Activated CD4-positive, alpha-beta T cell treated with anti-CD3 and anti-CD28 coated beads, Interleukin-2, amount 50 U/mL, for 48 hours (primary cell): Measurements from ENCODE around the gene THSD7B.
"Not testable (repeated sequence)": the region's sequence is repeated elsewhere in the genome, so short reads cannot be mapped to it uniquely, and the experiment has no call there.

Experiments used
- DNase-seq, 2 experiments: peaks; one replicate each; pipeline ENCODE4 v3.0.0-alpha.2; 2020

The THSD7B gene

GRCh38 chr2:137607722-137608318, 842.5 kb downstream of the THSD7B start:
- DNase-seq = no peak

GRCh38 chr2:137638932-137639331, 873.6 kb downstream of the THSD7B start:
- DNase-seq = no peak

DNA sequence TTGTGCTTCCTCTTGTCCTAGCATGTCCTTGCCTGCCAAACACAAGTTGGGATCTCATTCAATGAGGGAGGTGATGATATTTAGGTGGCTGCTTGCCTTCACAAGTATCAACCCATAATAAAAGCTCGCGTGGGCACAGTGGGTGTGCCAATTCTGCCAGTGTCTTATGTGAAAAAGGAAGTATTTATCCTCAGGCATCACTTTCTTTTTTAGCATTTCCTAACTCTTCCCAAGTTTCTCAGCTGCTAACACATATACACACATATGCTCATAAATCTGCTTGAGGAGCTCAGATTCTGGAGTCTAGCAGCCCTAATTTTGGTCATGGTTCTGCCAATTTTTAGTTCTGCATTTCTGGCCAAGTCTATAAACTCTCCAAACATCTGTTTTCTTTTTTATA, 879.4 kb downstream of the THSD7B start:
- DNase-seq = no peak

DNA sequence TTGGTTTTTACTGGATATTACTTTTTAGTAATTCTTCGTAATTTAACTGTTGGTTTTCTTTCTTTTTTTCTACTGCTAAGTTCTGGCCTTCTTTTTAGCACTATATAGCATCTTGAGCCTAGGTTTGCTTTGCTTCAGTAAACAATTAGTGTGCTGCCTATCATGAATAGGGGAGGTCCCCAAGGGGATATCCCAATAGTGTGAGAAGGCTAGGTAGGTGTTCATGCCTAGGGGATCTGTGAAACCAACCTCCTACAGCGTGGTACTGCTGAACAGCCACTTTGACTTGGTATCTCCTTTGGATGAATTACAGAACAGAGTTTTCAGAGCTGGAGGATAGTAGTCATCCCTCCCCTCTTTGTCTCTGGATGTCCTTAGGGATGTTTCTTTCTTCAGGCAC, 888.7 kb downstream of the THSD7B start:
- no peak for DNase-seq

DNA sequence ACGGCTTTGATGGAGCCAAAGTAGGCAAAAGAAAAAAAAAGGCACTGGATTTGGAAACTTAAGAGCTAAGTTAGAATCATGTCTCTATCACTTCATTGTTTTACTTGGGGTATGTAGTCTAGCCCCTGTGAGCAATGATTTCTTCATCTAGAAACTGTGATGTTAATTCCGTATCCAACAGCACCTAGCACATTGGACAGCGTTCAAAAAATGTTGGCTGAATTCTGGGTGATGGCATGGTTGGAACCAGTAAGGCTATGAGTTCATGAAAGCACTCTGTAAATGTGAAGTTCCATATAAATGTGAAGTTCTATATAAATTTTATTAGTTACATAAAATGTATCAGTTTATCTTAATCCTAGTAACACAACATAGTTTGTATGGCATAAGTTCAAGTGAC, 890.5 kb downstream of the THSD7B start:
- DNase-seq = no peak

DNA sequence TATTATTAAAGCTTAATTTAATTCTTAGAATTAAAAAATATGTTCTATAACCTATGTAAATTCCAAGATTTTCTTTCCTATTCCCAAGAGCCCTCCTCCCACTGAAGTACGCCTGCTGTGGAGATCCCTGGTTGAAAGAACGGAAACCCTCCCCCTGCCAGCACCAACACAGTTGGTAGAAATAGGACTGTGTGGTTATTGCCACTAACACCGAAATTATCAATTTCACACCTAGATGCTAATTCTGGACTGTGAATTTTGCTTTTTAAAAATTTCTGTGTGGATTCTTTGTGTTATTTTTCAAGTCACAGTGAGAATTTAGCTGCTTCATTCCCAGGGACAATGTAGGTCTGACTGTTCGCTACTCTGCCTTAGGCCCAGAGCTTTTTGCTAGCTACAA, 893.1 kb downstream of the THSD7B start:
- DNase-seq = no peak

DNA sequence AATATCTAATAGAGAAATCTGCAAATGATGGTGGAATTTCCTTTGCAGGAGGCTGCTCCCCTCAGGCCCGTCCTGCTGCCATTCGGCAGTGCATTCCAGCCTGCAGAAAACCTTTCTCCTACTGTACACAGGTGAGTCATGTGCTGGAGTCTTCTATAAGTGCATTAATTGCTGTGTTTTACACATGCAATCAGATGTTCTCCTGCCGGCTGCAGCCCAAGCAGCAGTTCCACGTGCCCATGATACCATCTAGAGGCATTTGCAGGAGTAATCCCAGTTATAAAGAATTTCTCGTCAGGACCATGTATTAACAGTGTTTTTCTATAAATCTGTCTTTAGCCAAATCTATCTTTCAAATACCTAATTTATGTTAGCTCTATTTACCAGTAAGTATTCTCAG, 894.3 kb downstream of the THSD7B start:
- no peak for DNase-seq

GRCh38 chr2:137670111-137670510, 904.8 kb downstream of the THSD7B start:
- no peak for DNase-seq

DNA sequence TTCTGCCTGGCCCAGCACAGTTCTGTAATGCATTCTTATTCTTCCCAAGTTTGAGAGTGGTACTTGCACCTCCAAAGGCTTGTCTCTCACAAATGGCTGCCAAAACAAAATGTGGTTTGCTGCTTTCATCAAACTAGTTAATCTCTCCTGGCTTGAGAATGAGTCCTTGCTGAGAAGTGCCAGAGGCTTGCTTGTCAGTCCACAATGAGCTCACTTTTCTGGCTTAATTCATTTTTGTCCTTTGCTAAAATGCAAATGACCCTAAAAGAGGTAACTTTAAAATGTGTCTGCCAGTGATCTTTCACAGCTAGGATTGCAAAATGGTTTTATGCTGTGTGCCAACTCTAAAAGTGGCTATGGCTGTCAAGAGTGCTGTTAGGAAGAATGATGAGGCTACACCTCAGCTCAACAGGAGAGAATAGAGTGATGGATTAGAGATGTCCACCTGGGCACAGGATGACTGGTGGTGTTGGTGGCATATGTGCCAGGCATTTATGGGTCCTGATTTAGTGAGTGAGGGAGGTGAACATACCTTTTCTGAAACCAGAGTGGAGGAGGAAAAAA, 907.7 kb downstream of the THSD7B start:
- DNase-seq = no peak

DNA sequence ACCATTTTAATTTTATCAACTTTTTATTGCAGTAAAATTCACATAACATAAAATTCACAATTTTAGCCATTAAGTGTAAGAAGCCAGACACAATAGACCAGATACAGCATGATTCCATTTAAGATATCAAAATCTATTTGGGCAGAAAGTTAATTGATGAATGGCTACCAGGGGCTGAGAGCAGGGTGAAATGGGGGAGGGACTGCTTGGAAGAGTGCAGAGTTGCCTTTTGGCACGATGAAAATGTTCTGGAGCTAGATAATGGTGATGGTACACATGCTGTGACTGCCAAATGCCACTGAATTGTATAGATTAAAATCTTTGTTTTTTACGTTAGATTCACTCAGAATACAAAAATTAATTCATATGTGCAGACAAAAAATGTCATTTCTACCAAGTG, 909.6 kb downstream of the THSD7B start:
- DNase-seq = no peak

- no peak for DNase-seq
Observed at GRCh38 chr2:137675584-137676327, 910.4 kb downstream of the THSD7B start.

- DNase-seq = no peak
Observed at GRCh38 chr2:137676346-137676745, 911.0 kb downstream of the THSD7B start.

- DNase-seq = no peak
Observed at GRCh38 chr2:137677466-137677865, 912.1 kb downstream of the THSD7B start.

DNA sequence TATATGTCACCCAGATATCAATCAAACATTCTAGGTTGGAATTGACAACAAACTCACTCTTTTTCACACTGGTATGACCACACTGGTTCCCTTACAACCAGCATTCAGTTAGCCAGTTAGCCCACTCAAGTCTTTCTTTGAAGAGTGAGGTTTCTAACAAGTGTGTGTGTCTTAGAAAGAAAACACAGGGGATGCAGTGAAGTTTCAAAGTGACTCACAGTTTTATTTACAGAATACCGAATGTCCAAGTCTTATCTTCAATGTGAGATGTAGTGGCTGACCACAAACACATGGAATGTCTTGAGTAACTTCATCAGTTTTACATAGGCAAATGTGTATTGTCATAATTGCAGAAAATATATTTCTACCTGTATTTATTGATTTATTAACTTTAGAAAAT, 924.2 kb downstream of the THSD7B start:
- no peak for DNase-seq

DNA sequence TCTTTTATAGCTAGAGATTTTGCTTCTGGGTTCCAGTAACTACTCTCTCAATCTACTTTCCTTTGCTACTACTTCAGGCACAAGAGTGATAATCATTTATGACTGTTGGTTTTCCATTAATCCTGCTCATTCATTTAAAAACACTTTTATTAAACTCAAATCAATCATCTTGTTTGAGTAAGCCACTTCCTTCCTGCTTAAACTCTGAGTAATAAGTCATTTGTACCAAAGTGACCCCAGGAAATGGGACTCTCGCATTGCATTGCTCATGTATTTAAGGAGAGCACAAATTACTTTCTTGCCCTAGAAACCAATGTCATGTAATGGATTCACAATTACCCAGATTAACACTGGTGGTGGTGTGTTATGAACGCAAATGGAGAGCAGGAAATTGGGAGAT, 928.2 kb downstream of the THSD7B start:
- no peak for DNase-seq

DNA sequence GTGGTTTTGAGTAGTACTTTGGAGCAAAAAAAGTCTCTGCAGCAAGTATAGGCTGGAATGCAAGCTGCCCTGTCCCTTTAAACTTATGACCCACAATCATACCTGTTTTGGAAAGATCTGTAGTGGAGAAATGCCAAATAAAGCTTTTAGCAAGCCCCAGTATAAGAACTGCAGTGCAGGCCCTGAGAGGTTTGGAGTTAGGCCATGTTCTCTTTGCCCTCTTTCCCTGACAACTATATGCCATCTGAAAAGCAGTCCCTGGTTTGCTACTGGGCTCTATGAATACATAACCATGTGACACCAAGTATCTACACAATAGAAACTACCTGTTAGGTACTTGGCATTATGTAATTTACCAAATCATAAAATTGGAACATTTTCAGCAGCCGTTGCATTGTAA, 931.6 kb downstream of the THSD7B start:
- no peak for DNase-seq

DNA sequence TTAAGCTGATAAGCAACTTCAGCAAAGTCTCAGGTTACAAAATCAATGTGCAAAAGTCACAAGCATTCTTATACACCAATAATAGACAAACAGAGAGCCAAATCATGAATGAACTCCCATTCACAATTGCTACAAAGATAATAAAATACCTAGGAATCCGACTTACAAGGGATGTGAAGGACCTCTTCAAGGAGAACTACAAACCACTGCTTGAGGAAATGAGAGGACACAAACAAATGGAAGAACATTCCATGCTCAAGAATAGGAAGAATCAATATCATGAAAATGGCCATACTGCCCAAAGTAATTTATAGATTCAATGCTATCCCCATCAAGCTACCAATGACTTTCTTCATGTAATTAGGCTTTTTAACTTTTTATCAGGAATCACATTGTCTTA, 934.9 kb downstream of the THSD7B start:
- DNase-seq = not testable (repeated sequence)

DNA sequence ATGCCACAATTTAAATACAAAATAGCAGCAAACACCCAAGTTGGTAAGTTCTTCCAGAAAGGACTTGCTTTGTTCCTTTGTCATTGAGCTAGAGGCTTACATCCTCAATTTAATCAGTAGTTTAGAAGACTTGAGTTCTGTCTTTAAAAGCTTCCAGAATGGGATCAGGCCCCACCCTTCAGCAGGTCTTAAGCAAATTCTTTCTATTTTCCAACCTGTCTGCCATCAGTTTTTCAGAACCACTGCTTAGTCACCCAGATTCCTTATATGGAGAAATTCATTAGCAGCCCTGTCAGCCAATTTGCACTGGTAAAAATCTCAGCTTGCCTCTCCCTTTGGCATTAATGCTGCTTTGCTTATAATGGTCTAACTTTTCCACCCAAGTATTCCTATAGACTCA, 935.3 kb downstream of the THSD7B start:
- no peak for DNase-seq

- no peak for DNase-seq
Observed at GRCh38 chr2:137705296-137705695, 940.0 kb downstream of the THSD7B start.

GRCh38 chr2:137706786-137707613, 941.7 kb downstream of the THSD7B start:
- no peak for DNase-seq

DNA sequence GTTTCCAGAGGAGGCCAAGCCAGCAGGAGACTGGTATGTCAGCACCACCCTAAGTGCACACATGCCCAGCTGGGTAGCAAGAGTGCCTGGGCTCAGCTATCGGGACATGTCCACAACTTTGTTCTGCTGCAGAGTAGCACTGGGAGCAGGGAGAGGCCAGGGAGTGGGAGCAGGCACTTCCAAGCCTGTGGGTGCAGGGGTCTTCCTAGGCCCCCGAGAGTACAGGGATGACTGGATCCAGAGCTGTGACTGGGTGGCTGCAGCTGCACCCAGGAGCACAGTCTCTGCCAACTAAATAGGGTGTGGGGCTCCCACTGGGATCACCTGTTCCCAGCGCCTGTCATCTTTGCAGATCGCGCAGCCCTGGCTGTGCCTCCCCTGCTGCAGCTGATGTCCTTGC, 943.0 kb downstream of the THSD7B start:
- no peak for DNase-seq

GRCh38 chr2:137715731-137716191, 950.4 kb downstream of the THSD7B start:
- no peak for DNase-seq

GRCh38 chr2:137718786-137719185, 953.4 kb downstream of the THSD7B start:
- no peak for DNase-seq

DNA sequence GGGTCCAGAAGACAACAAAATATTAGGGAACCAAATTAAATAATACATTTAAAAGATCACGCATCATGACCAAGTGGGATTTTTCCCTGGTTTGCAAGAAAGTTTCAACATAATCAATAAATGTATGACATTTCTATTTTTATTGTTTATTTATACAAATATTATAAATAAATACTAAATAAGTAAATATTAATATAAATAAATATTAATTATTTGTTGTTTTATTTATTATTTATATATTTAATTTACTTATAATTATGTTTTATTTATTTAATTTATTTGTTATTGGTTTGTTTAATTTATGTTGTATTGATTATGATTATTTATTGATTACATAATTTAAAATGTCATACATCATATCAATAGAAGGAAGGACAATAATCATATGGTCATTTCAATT, 956.4 kb downstream of the THSD7B start:
- no peak for DNase-seq
